ENCODE measurements around the gene LRPAP1.
"Not testable (repeated sequence)": the region's sequence is repeated elsewhere in the genome, so short reads cannot be mapped to it uniquely, and the experiment has no call there.

The LRPAP1 gene

GRCh38 chr4:3549694-3550001, 17.4 kb upstream of the LRPAP1 start:
- not testable (repeated sequence) for H3K36me3 ChIP-seq; H3K27me3 ChIP-seq; H3K9me3 ChIP-seq; H3K4me3 ChIP-seq (ENCODE audit: low read depth in 1 of 2, low read length in 1 of 2); H3K27ac ChIP-seq
- H3K4me1 ChIP-seq (ENCODE audit: control insufficient read depth in 1 of 2, insufficient read depth in 1 of 2, low read depth in 1 of 2, low read length in 1 of 2) = peaks cover 15 to 20% of the 10 kb centered on the region in 2 experiments

- not testable (repeated sequence) for H3K27me3 ChIP-seq; H3K4me3 ChIP-seq (ENCODE audit: low read depth in 1 of 2, low read length in 1 of 2); H3K36me3 ChIP-seq; H3K9me3 ChIP-seq; H3K27ac ChIP-seq
- peaks cover 10 to 15% of the 10 kb centered on the region in 2 experiments for H3K4me1 ChIP-seq (ENCODE audit: control insufficient read depth in 1 of 2, insufficient read depth in 1 of 2, low read depth in 1 of 2, low read length in 1 of 2)
Measured at GRCh38 chr4:3548991-3549693, 16.9 kb upstream of the LRPAP1 start.

- H3K4me3 ChIP-seq (ENCODE audit: low read depth in 1 of 2, low read length in 1 of 2); H3K36me3 ChIP-seq; H3K27me3 ChIP-seq; H3K27ac ChIP-seq; H3K4me1 ChIP-seq (ENCODE audit: control insufficient read depth in 1 of 2, insufficient read depth in 1 of 2, low read depth in 1 of 2, low read length in 1 of 2); H3K9me3 ChIP-seq: not testable (repeated sequence)
Measured at GRCh38 chr4:3546721-3547120, 14.5 kb upstream of the LRPAP1 start.

GRCh38 chr4:3545351-3545750, 13.1 kb upstream of the LRPAP1 start:
- not testable (repeated sequence) for H3K36me3 ChIP-seq; H3K27me3 ChIP-seq; H3K4me1 ChIP-seq (ENCODE audit: control insufficient read depth in 1 of 2, insufficient read depth in 1 of 2, low read depth in 1 of 2, low read length in 1 of 2); H3K4me3 ChIP-seq (ENCODE audit: low read depth in 1 of 2, low read length in 1 of 2); H3K9me3 ChIP-seq; H3K27ac ChIP-seq

- H3K4me1 ChIP-seq (ENCODE audit: control insufficient read depth in 1 of 2, insufficient read depth in 1 of 2, low read depth in 1 of 2, low read length in 1 of 2); H3K9me3 ChIP-seq; H3K4me3 ChIP-seq (ENCODE audit: low read depth in 1 of 2, low read length in 1 of 2); H3K27me3 ChIP-seq; H3K27ac ChIP-seq; H3K36me3 ChIP-seq: not testable (repeated sequence)
Measured at GRCh38 chr4:3544259-3545025, 12.2 kb upstream of the LRPAP1 start.

- H3K9me3 ChIP-seq; H3K36me3 ChIP-seq; H3K4me3 ChIP-seq (ENCODE audit: low read depth in 1 of 2, low read length in 1 of 2); H3K27me3 ChIP-seq; H3K27ac ChIP-seq; H3K4me1 ChIP-seq (ENCODE audit: control insufficient read depth in 1 of 2, insufficient read depth in 1 of 2, low read depth in 1 of 2, low read length in 1 of 2): not testable (repeated sequence)
Measured at GRCh38 chr4:3543415-3543814, 11.2 kb upstream of the LRPAP1 start.

GRCh38 chr4:3538906-3539305, 6.7 kb upstream of the LRPAP1 start:
- H3K36me3 ChIP-seq; H3K4me3 ChIP-seq (ENCODE audit: low read depth in 1 of 2, low read length in 1 of 2); H3K27ac ChIP-seq; H3K27me3 ChIP-seq; H3K9me3 ChIP-seq; H3K4me1 ChIP-seq (ENCODE audit: control insufficient read depth in 1 of 2, insufficient read depth in 1 of 2, low read depth in 1 of 2, low read length in 1 of 2): not testable (repeated sequence)

- not testable (repeated sequence) for H3K9me3 ChIP-seq; H3K4me3 ChIP-seq (ENCODE audit: low read depth in 1 of 2, low read length in 1 of 2); H3K27ac ChIP-seq; H3K36me3 ChIP-seq; H3K27me3 ChIP-seq
- H3K4me1 ChIP-seq (ENCODE audit: control insufficient read depth in 1 of 2, insufficient read depth in 1 of 2, low read depth in 1 of 2, low read length in 1 of 2) = peaks cover 17 to 22% of the 10 kb centered on the region in 2 experiments
Measured at GRCh38 chr4:3535812-3536211, 3.6 kb upstream of the LRPAP1 start.

GRCh38 chr4:3533423-3533820, 1.2 kb upstream of the LRPAP1 start:
- no peak overlapping the region for H3K4me3 ChIP-seq (ENCODE audit: low read depth in 1 of 2, low read length in 1 of 2)
- H3K27ac ChIP-seq = no peak overlapping the region
- H3K4me1 ChIP-seq (ENCODE audit: control insufficient read depth in 1 of 2, insufficient read depth in 1 of 2, low read depth in 1 of 2, low read length in 1 of 2) = peaks cover 41 to 42% of the 10 kb centered on the region in 2 experiments
- no peaks in the 10 kb centered on the region for H3K27me3 ChIP-seq
- H3K9me3 ChIP-seq = no peaks in the 10 kb centered on the region
- H3K36me3 ChIP-seq = peaks cover 4% of the 10 kb centered on the region
- TF ChIP-seq CTCF (IDR thresholded peaks at IDR 0.05) = no peak
